Ovary (tissue), 9 donors: ENCODE measurements around the gene CNOT6L. TPM values are rescaled to one million over a fixed set of nuclear protein-coding genes. Genes with fewer than 3 reads are reported as not detected.

ENCODE experiments used
- DNase-seq, 5 donors: peaks; one replicate each; pipeline ENCODE4 v3.0.0-alpha.2; 2019 to 2020
- H3K27ac ChIP-seq, 2 donors: fragments of 200-600 bp; one replicate each; pipeline versions ENCODE4 v1.5.1 to v1.8.0; 2019 to 2022
- H3K27me3 ChIP-seq: fragments of 200-600 bp; one replicate; pipeline ENCODE4 v1.8.0; 2022
- H3K36me3 ChIP-seq: fragments of 200-600 bp; sonication (generic); one replicate; pipeline ENCODE4 v1.5.1; 2019
- H3K4me1 ChIP-seq: one replicate; pipeline ENCODE4 v1.8.1; 2013; ENCODE audit warnings: mild to moderate bottlenecking, moderate library complexity; ENCODE audit not compliant: insufficient read depth
- H3K4me3 ChIP-seq: fragments of 200-600 bp; sonication (generic); one replicate; pipeline ENCODE4 v1.5.1; 2017
- H3K9me3 ChIP-seq, 2 donors: fragments of 200-600 bp in 1 of 2; sonication (generic) in 1 of 2; one replicate each; pipeline versions ENCODE4 v1.5.1 to v1.8.1; 2013 to 2019; ENCODE audit warnings: mild to moderate bottlenecking in 1 of 2, moderate library complexity in 1 of 2
- EP300 ChIP-seq: sonication (generic); formaldehyde crosslinking; IDR thresholded peaks from one replicate; pipeline ENCODE4 v1.6.1; 2017; ENCODE audit warnings: antibody characterized with exemption
- POLR2A ChIP-seq: fragments of 450-650 bp; IDR thresholded peaks from one replicate; pipeline ENCODE4 v1.6.1; 2017; ENCODE audit warnings: antibody characterized with exemption, mild to moderate bottlenecking, moderate library complexity
- WGBS, 3 donors: extraction: QIAGEN DNeasy Blood & Tissue Kit in 1 of 3; methylation state at CpG; one replicate each; pipeline versions ENCODE4 v1.1.5 to v1.1.7; 2013 to 2017; 5-methylcytosine and 5-hydroxymethylcytosine counted together
- intact Hi-C, 4 donors: fragments of 100-400 bp; cut with DNase I; formaldehyde crosslinking; loops; one replicate each; pipeline versions ENCODE4 v1.11.0 to v1.15.1; 2022 to 2023
- polyA plus RNA-seq, 2 donors: library from polyadenylated mRNA; stranded (reverse); fragments of 200-250 nt in 1 of 2; fragments of 350-450 nt in 1 of 2; fragmentation: Illumina TruSeq in 1 of 2; extraction: RNeasy Lipid Tissue Mini Kit (QIAGEN cat#74804) in 1 of 2; gene quantifications; one replicate each; pipeline ENCODE4 v1.2.3, GENCODE V29; 2013 to 2014
- total RNA-seq, 7 donors: library from RNA; depleted of rRNA in 2 of 7; stranded (reverse); fragments of >200 nt in 2 of 7; fragmentation: NEBNext Ultra II Directional in 3 of 7; extraction: Animal tissue kit (Norgen Biotek cat#: 25700) in 3 of 7; gene quantifications; one replicate each; pipeline versions ENCODE4 v1.1.0 to v1.2.4, GENCODE V29; 2016 to 2023
- TF ChIP-seq, protein P1 (sequence below), 3 donors: fragments of 450-650 bp in 2 of 3; fragments of 200-600 bp in 1 of 3; IDR thresholded peaks; one replicate each; pipeline versions ENCODE4 v1.5.1 to v1.8.0; 2016 to 2022; ENCODE audit warnings: antibody characterized with exemption in 3 of 3, mild to moderate bottlenecking in 1 of 3
- donor health status: DM: no; HTN: no; CAD: no; lungs with moderate emphysema.
- donor health status: DM: no; HTN: no; CAD: no.
- donor health status: Bipolar disorder and iron deficiency.
- donor health status: DM: yes; HTN: yes; CAD: no.
- donor health status: DM: no; HTN: no; CAD: no.
- donor health status: DM: yes; HTN: yes; CAD: no.

CNOT6L gene
- total and polyA plus RNA-seq, 9 donors: 7.7 to 58.6 (median 47.0) TPM

DNA sequence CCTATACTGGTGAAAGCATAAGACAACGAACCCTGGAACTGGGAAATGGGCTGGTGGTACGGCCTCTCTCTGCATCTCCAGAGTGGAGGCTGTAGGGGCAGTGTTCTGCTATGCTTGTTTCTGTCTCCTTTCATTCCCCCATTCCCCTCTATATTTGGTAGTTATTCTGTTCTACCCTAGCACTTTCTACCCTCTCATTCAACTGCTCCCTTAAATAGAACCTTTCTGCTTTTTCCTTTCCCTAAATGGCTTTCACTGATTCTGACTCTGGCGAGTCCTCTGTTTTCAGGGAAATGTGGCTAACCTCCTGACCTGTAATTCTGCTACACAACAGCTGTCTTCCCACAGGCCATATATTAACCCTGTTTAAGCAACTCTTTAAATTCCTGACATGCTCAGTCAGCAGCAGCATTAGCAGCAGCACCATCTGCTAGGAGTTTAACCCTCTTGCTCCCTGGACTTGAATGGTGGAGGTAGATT is 119.4 kb downstream of the CNOT6L start:
- Histone ChIP-seq H3K4me1 (no peaks in the 10 kb centered on the region), H3K27me3 (no peaks in the 10 kb centered on the region), H3K27ac (no peak overlapping the region), H3K4me3 (no peak overlapping the region), H3K36me3 (no peaks in the 10 kb centered on the region), H3K9me3 (no peaks in the 10 kb centered on the region)
- DNase-seq: no peak
- intact Hi-C loops: no loop called here
- 36 to 41% (median 41%) methylated on average over 3 of the region's 3 CpGs for WGBS, 3 donors
- TF ChIP-seq POLR2A (no peak), EP300 (no peak)
- TF ChIP-seq, protein P1, sequence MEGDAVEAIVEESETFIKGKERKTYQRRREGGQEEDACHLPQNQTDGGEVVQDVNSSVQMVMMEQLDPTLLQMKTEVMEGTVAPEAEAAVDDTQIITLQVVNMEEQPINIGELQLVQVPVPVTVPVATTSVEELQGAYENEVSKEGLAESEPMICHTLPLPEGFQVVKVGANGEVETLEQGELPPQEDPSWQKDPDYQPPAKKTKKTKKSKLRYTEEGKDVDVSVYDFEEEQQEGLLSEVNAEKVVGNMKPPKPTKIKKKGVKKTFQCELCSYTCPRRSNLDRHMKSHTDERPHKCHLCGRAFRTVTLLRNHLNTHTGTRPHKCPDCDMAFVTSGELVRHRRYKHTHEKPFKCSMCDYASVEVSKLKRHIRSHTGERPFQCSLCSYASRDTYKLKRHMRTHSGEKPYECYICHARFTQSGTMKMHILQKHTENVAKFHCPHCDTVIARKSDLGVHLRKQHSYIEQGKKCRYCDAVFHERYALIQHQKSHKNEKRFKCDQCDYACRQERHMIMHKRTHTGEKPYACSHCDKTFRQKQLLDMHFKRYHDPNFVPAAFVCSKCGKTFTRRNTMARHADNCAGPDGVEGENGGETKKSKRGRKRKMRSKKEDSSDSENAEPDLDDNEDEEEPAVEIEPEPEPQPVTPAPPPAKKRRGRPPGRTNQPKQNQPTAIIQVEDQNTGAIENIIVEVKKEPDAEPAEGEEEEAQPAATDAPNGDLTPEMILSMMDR (IDR thresholded peaks at IDR 0.05): no peak

DNA sequence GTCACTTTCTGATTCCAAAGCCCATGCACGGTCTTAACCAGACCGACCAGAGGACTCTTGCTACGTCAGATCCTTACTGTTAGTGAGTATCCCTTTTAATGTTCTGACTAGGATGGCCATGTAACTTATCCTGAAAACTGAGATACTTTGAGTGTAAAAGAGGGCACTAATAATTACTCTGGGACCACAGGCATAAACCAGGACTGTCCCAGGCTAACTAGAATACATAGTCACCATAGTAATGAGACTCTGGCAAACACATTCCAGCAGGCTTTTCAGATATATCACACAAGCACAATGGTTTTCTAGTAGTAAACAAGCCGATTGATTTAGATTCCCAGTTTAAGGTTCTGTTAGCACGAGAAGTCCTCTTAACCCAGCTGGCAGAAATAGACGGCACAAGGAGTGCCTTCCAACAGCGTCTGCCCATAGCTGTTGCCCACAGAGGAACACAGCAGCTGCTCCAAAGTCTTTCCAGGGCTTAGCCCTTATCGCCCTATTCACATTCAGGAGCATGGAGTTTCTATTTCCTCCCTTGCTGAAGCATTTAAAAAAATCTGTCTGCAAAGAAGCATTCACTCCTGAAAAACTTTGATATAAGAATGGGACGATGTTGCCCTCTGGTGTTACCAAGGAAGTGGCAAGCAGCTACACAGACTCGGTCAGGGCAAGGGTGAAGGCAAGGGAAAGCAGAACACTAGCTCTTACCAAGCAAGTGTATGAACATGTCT is 121.1 kb downstream of the CNOT6L start:
- intact Hi-C loops: no loop called here
- H3K36me3 ChIP-seq: no peaks in the 10 kb centered on the region
- TF ChIP-seq EP300: no peak
- TF ChIP-seq POLR2A: no peak
- TF ChIP-seq, protein P1 (IDR thresholded peaks at IDR 0.05): no peak
- DNase-seq: no peak
- WGBS, 3 donors: 39 to 48% (median 43%) methylated on average over 10 of the region's 10 CpGs
- no peak overlapping the region for H3K27ac ChIP-seq
- no peaks in the 10 kb centered on the region for H3K27me3 ChIP-seq
- no peaks in the 10 kb centered on the region for H3K4me1 ChIP-seq
- no peak overlapping the region for H3K4me3 ChIP-seq
- no peaks in the 10 kb centered on the region for H3K9me3 ChIP-seq

DNA sequence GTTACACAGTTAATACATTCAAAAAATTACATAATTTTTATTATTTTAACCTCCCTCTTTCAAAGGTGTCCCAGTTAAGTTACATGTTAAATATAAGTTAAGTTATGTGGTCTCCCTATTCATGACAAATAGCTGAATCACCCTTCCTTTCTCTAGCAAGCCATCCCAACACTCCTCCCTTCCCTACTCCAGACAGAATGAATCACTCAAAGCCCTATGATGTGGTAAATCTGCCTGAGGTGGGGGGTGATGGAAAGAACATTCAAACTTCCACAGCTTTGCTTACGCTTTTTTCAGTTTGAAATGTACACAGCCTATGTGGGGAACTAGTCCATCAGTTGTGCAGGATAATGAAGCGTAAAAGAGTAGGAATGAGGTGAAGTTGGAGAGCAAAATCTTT is 123.4 kb downstream of the CNOT6L start:
- Histone ChIP-seq H3K4me1 (no peaks in the 10 kb centered on the region), H3K36me3 (no peaks in the 10 kb centered on the region), H3K27ac (no peak overlapping the region), H3K27me3 (no peaks in the 10 kb centered on the region), H3K4me3 (no peak overlapping the region), H3K9me3 (no peaks in the 10 kb centered on the region)
- TF ChIP-seq POLR2A (no peak), EP300 (no peak)
- TF ChIP-seq, protein P1 (IDR thresholded peaks at IDR 0.05): no peak
- intact Hi-C loops: no loop called here
- DNase-seq: no peak
- WGBS, 3 donors: 87 to 90% (median 88%) methylated on average over 2 of the region's 2 CpGs

GRCh38 chr4:77692847-77693432 is 126.2 kb downstream of the CNOT6L start:
- H3K36me3 ChIP-seq: no peaks in the 10 kb centered on the region
- H3K27ac ChIP-seq: no peak overlapping the region
- H3K9me3 ChIP-seq: no peaks in the 10 kb centered on the region
- 92 to 97% (median 95%) methylated on average over 5 of the region's 5 CpGs for WGBS, 3 donors
- no peaks in the 10 kb centered on the region for H3K4me1 ChIP-seq
- no peak for TF ChIP-seq EP300
- DNase-seq: no peak
- H3K4me3 ChIP-seq: no peak overlapping the region
- H3K27me3 ChIP-seq: no peaks in the 10 kb centered on the region
- intact Hi-C loops: no loop called here

GRCh38 chr4:77681792-77682191 is 137.4 kb downstream of the CNOT6L start:
- intact Hi-C loops: no loop called here
- WGBS, 3 donors: 89 to 92% (median 90%) methylated on average over 11 of the region's 11 CpGs

More at GRCh38 chr4:77681792-77682191, 137.4 kb downstream of the CNOT6L start:
- H3K9me3 ChIP-seq: no peaks in the 10 kb centered on the region
- H3K27ac ChIP-seq: no peak overlapping the region
- no peak overlapping the region for H3K4me3 ChIP-seq
- no peaks in the 10 kb centered on the region for H3K27me3 ChIP-seq
- DNase-seq: no peak
- H3K36me3 ChIP-seq: no peaks in the 10 kb centered on the region
- H3K4me1 ChIP-seq: no peaks in the 10 kb centered on the region
- TF ChIP-seq, protein P1 (IDR thresholded peaks at IDR 0.05): no peak
- no peak for TF ChIP-seq EP300
- TF ChIP-seq POLR2A: no peak
